Measurements from ENCODE around the gene NPLOC4. TPM values are rescaled to one million over a fixed set of nuclear protein-coding genes. Genes with fewer than 3 reads are reported as not detected.
A peak's percentile ranks its signal among the peaks of the same experiment; 100 is the strongest.

The NPLOC4 gene
- total and polyA plus RNA-seq, 2 of the 8 experiments (the other 6 are each of a cell fraction or from before 2014, with no cell fraction given), result 70.7 to 92.7 TPM

- peaks cover 7% of the 10 kb centered on the region for H3K79me1 ChIP-seq (ENCODE audit: low read depth, low read length)
- 91% methylated on average over 7 of the region's 7 CpGs; no CpG with 5 or more reads in 1 of the 2 experiments for WGBS, 2 experiments (ENCODE audit: extremely low coverage in 1 of 2, insufficient coverage in 1 of 2, insufficient read length in 1 of 2, insufficient replicate concordance in 2 of 2, low coverage in 1 of 2, low lambda C conversion rate in 2 of 2, missing lambda C conversion rate in 1 of 2)
- POLR2A ChIA-PET (ENCODE audit: partially characterized antibody), result interaction anchor here (0.7 to 1.2 kb wide), 4 partner anchors 10 to 79 kb away, joined by 3 to 7 read pairs (median 4); no protein-coding TSS in a partner anchor
- FAIRE-seq (no peak), DNase-seq (ENCODE audit: low read depth in 1 of 2, low spot score in 2 of 2) (no peak)
- no peak overlapping the region for H2BK120ac ChIP-seq (replicated peaks; ENCODE audit: low read depth, low read length)
- TF ChIP-seq MAFK (IDR thresholded peaks at IDR 0.05; ENCODE audit: low read depth, low read length), result no peak
- TF ChIP-seq RAD21 (IDR thresholded peaks at IDR 0.05 in 1 of 2, conservative IDR thresholded peaks at IDR 0.05 in 1 of 2; ENCODE audit: low read depth in 2 of 2, low read length in 2 of 2), result no peak
- no peak for TF ChIP-seq BACH1 (IDR thresholded peaks at IDR 0.05; ENCODE audit: low read length)
- peak; percentile 66; the same call in 1 of the 2 replicates for TF ChIP-seq POU5F1 (IDR thresholded peaks at IDR 0.05; ENCODE audit: low read depth, low read length)
- CTCF ChIA-PET (ENCODE audit: partially characterized antibody), result interaction anchor here (0.6 to 1.4 kb wide), 5 partner anchors 31 to 94 kb away, joined by 3 to 4 read pairs (median 3); no protein-coding TSS in a partner anchor
- H4K91ac ChIP-seq (replicated peaks; ENCODE audit: insufficient read length, low read length), result no peak overlapping the region
- H2BK5ac ChIP-seq (ENCODE audit: low read depth, low read length), result no peak overlapping the region
- no peak overlapping the region for H2BK20ac ChIP-seq (ENCODE audit: low read length)
- no peak overlapping the region for H4K8ac ChIP-seq (ENCODE audit: extremely low read depth, insufficient read depth, low read length)
- no peak overlapping the region for H3K4ac ChIP-seq (replicated peaks; ENCODE audit: insufficient read length, low read depth, low read length)
- H2AK5ac ChIP-seq (ENCODE audit: low read depth, low read length), result no peak overlapping the region
- H4K5ac ChIP-seq (ENCODE audit: insufficient read length, low read depth, low read length), result no peak overlapping the region
- no peak overlapping the region for H3K18ac ChIP-seq (ENCODE audit: extremely low read depth, low read length)
- no peak overlapping the region for H3K23ac ChIP-seq (ENCODE audit: insufficient read length)
- H3K4me1 ChIP-seq (replicated peaks in 1 of 4; ENCODE audit: control insufficient read depth in 3 of 4, insufficient read depth in 4 of 4, low read length in 3 of 4), result no peaks in the 10 kb centered on the region
- no peak overlapping the region for H2BK15ac ChIP-seq (ENCODE audit: low read length)
- H3K36me3 ChIP-seq (ENCODE audit: control insufficient read depth in 2 of 4, insufficient read depth in 4 of 4, low read length in 3 of 4), result peaks cover 4 to 34% (median 15%) of the 10 kb centered on the region in 4 experiments; a peak in 5 of 8 replicates
- no peak overlapping the region for H3K14ac ChIP-seq (ENCODE audit: insufficient read length)
- peaks cover 2% of the 10 kb centered on the region; the same call in 1 of the 2 replicates for H3K23me2 ChIP-seq (ENCODE audit: low read depth, low read length)
- no peak overlapping the region for H2AFZ ChIP-seq (ENCODE audit: low read length)
- H2BK12ac ChIP-seq (ENCODE audit: low read depth, low read length), result no peak overlapping the region
- peaks cover 7 to 46% of the 10 kb centered on the region in 2 experiments for H3K79me2 ChIP-seq (ENCODE audit: control insufficient read depth in 1 of 2, insufficient read depth in 2 of 2, low read length in 2 of 2)
- H3K27ac ChIP-seq (ENCODE audit: low read depth, low read length), result no peak overlapping the region
- no peak overlapping the region for H3K9ac ChIP-seq (replicated peaks in 1 of 4; ENCODE audit: extremely low read depth in 1 of 4, low read depth in 3 of 4, low read length in 3 of 4)
- no peaks in the 10 kb centered on the region for H4K20me1 ChIP-seq (replicated peaks in 1 of 2; ENCODE audit: control insufficient read depth in 1 of 2, insufficient read depth in 2 of 2, low read length in 2 of 2)
- H3K9me3 ChIP-seq (ENCODE audit: insufficient read depth in 2 of 2, low read depth in 1 of 2, low read length in 1 of 2), result no peaks in the 10 kb centered on the region
- H3K4me3 ChIP-seq (ENCODE audit: extremely low read depth in 1 of 4, insufficient read depth in 2 of 4, low read depth in 3 of 4, low read length in 4 of 4), result no peak overlapping the region
- H3K4me2 ChIP-seq (ENCODE audit: insufficient read depth in 1 of 2, low read depth in 2 of 2, low read length in 2 of 2), result no peak overlapping the region
- no peak overlapping the region for H3K56ac ChIP-seq (replicated peaks; ENCODE audit: insufficient read length, low read depth, low read length)
- H3K27me3 ChIP-seq (replicated peaks in 1 of 4; ENCODE audit: control insufficient read depth in 3 of 4, extremely low read depth in 1 of 4, insufficient read depth in 3 of 4, low read length in 3 of 4), result no peaks in the 10 kb centered on the region
Observed at GRCh38 chr17:81631482-81631881, 5.4 kb downstream of the NPLOC4 start.

Data from H1 (cell line).